Esophagus squamous epithelium (tissue), 4 donors: ENCODE results near the gene NCR1.

Experiments used
- CTCF ChIP-seq, 6 experiments: fragments of 450-650 bp in 4 of 6; fragments of 200-600 bp in 2 of 6; sonication (generic) in 2 of 6; IDR thresholded peaks; one replicate each; pipeline ENCODE4 v1.5.1; 2016 to 2019; ENCODE audit warnings: antibody characterized with exemption in 6 of 6, mild to moderate bottlenecking in 4 of 6, moderate library complexity in 4 of 6
- POLR2A ChIP-seq, 4 donors: fragments of 450-650 bp; IDR thresholded peaks; one replicate each; pipeline ENCODE4 v1.6.1; 2017; ENCODE audit warnings: antibody characterized with exemption in 4 of 4, mild to moderate bottlenecking in 4 of 4, moderate library complexity in 3 of 4

- TF ChIP-seq CTCF (IDR thresholded peaks at IDR 0.05) (no peak), POLR2A (IDR thresholded peaks at IDR 0.05) (no peak)
Observed at GRCh38 chr19:54947381-54947780, 41.4 kb downstream of the NCR1 start, which contains the start of gene NLRP7.
